Tibial nerve (tissue), 4 donors: Measurements from ENCODE around the gene RPL36. TPM values are rescaled to one million over a fixed set of nuclear protein-coding genes. Genes with fewer than 3 reads are reported as not detected.
A peak's percentile ranks its signal among the peaks of the same experiment; 100 is the strongest.
"Not testable (repeated sequence)": the region's sequence is repeated elsewhere in the genome, so short reads cannot be mapped to it uniquely, and the experiment has no call there.

Experiments
- DNase-seq, 2 donors: peaks; one replicate each; pipeline ENCODE4 v3.0.0-alpha.2; 2019; ENCODE audit warnings: low spot score in 2 of 2
- H3K27ac ChIP-seq, 4 donors: fragments of 200-600 bp; sonication (generic) in 3 of 4; one replicate each; pipeline ENCODE4 v1.5.1; 2017 to 2019; ENCODE audit warnings: mild to moderate bottlenecking in 1 of 4
- H3K27me3 ChIP-seq, 2 donors: fragments of 200-600 bp; sonication (generic) in 1 of 2; one replicate each; pipeline versions ENCODE4 v1.5.1 to v1.6.0; 2017 to 2019
- H3K36me3 ChIP-seq, 3 donors: fragments of 200-600 bp; sonication (generic); one replicate each; pipeline ENCODE4 v1.5.1; 2018 to 2019
- H3K4me1 ChIP-seq, 4 donors: fragments of 200-600 bp; sonication (generic) in 3 of 4; one replicate each; pipeline ENCODE4 v1.5.1; 2017 to 2019
- H3K4me3 ChIP-seq, 4 donors: fragments of 200-600 bp; sonication (generic) in 3 of 4; one replicate each; pipeline ENCODE4 v1.5.1; 2017 to 2019; ENCODE audit warnings: mild to moderate bottlenecking in 1 of 4, moderate library complexity in 1 of 4
- H3K9me3 ChIP-seq, 4 donors: fragments of 200-600 bp; sonication (generic) in 3 of 4; one replicate each; pipeline ENCODE4 v1.5.1; 2017 to 2019
- EP300 ChIP-seq, 2 donors: sonication (generic); formaldehyde crosslinking; IDR thresholded peaks; one replicate each; pipeline ENCODE4 v1.6.1; 2017; ENCODE audit warnings: antibody characterized with exemption in 2 of 2, mild to moderate bottlenecking in 1 of 2
- POLR2A ChIP-seq, 2 donors: fragments of 450-650 bp; IDR thresholded peaks; one replicate each; pipeline ENCODE4 v1.6.1; 2017; ENCODE audit warnings: antibody characterized with exemption in 2 of 2, mild to moderate bottlenecking in 2 of 2, moderate library complexity in 2 of 2
- WGBS, 2 donors: methylation state at CpG; one replicate each; pipeline ENCODE4 v1.1.5; 2018; 5-methylcytosine and 5-hydroxymethylcytosine counted together
- total RNA-seq, 4 donors: library from RNA; depleted of rRNA; stranded (reverse); fragments of >200 nt; gene quantifications; one replicate each; pipeline ENCODE4 v1.1.0, GENCODE V29; 2016
- TF ChIP-seq, protein P1 (sequence below), 5 experiments: fragments of 200-600 bp in 3 of 5; fragments of 450-650 bp in 2 of 5; sonication (generic) in 3 of 5; IDR thresholded peaks; one replicate each; pipeline ENCODE4 v1.5.1; 2016 to 2019; ENCODE audit warnings: antibody characterized with exemption in 5 of 5, mild to moderate bottlenecking in 3 of 5, moderate library complexity in 2 of 5

The RPL36 gene
- total RNA-seq, 4 donors from 2014 or later, result 552 to 780 (median 644) TPM

GRCh38 chr19:5718579-5719273 is 28.6 kb downstream of the RPL36 start:
- TF ChIP-seq POLR2A (IDR thresholded peaks at IDR 0.05), result no peak
- TF ChIP-seq, protein P1, sequence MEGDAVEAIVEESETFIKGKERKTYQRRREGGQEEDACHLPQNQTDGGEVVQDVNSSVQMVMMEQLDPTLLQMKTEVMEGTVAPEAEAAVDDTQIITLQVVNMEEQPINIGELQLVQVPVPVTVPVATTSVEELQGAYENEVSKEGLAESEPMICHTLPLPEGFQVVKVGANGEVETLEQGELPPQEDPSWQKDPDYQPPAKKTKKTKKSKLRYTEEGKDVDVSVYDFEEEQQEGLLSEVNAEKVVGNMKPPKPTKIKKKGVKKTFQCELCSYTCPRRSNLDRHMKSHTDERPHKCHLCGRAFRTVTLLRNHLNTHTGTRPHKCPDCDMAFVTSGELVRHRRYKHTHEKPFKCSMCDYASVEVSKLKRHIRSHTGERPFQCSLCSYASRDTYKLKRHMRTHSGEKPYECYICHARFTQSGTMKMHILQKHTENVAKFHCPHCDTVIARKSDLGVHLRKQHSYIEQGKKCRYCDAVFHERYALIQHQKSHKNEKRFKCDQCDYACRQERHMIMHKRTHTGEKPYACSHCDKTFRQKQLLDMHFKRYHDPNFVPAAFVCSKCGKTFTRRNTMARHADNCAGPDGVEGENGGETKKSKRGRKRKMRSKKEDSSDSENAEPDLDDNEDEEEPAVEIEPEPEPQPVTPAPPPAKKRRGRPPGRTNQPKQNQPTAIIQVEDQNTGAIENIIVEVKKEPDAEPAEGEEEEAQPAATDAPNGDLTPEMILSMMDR (IDR thresholded peaks at IDR 0.05), result no peak
- no peak for TF ChIP-seq EP300 (IDR thresholded peaks at IDR 0.05)
- H3K27me3 ChIP-seq, result no peaks in the 10 kb centered on the region
- peak overlapping the region; percentile 80 to 95 (median 91) for H3K4me3 ChIP-seq
- peak overlapping the region in 3 of 4 donors; percentile 86 to 97 (median 95) for H3K27ac ChIP-seq
- H3K4me1 ChIP-seq, result peaks cover 0 to 38% (median 18%) of the 10 kb centered on the region in 4 donors
- WGBS, 2 donors, result 26 to 32% methylated on average over 11 of the region's 11 CpGs
- DNase-seq, result no peak
- peaks cover 0 to 11% (median 0%) of the 10 kb centered on the region in 3 donors for H3K36me3 ChIP-seq
- no peaks in the 10 kb centered on the region for H3K9me3 ChIP-seq

GRCh38 chr19:5719274-5719960 is 29.3 kb downstream of the RPL36 start:
- peak overlapping the region; percentile 80 to 95 (median 91) for H3K4me3 ChIP-seq
- H3K36me3 ChIP-seq, result peaks cover 0 to 5% (median 0%) of the 10 kb centered on the region in 3 donors
- TF ChIP-seq, protein P1 (IDR thresholded peaks at IDR 0.05), result no peak
- no peak for TF ChIP-seq EP300 (IDR thresholded peaks at IDR 0.05)
- TF ChIP-seq POLR2A (IDR thresholded peaks at IDR 0.05), result no peak
- no peaks in the 10 kb centered on the region for H3K9me3 ChIP-seq
- WGBS, 2 donors, result 0 to 1% methylated on average over 34 of the region's 58 CpGs
- no peaks in the 10 kb centered on the region for H3K27me3 ChIP-seq
- peaks cover 0 to 38% (median 18%) of the 10 kb centered on the region in 4 donors for H3K4me1 ChIP-seq
- H3K27ac ChIP-seq, result peak overlapping the region; percentile 86 to 97 (median 94)
- DNase-seq, result no peak

DNA sequence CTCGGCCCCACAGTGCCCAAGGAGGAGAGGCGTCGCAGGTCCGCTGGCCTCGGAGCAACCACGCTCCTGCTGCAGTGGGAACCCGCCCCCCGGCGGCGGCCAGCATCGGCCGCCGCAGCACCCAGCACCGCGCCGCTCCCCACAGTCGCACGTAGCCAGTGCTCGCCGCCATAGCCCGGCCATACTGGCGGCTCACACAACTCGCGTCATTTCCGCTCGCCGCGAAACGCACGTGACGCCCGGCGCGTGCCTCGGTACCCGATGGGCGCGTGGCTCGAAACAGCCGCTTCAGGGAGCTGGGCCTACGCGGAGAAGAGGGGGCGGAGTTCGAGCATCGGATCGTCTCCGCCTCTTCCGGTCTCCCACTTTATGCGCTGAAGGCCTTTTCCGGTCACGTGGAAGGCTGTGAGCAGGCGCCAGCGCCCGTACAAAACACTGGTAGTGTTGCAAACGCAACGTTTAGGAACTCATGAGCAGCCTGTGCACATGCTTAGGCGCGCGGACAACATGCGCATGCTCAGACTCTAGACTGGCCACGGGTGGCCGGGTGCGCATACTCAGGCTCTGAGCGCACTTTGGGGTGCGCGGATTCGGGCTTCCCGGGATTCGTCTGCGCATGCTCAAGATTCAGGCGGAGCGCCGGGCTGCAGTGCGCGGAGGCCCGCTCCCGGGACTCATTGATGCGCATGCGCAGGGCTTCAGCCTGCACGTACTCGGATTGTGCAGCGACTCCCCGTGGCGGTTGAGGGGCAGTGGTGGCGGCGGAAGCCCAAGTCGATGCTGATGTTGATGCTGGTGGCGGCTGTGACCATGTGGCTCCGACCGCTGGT is 30.1 kb downstream of the RPL36 start, which contains the start of the genes CATSPERD and LONP1:
Gene CATSPERD, plus strand, starts transcription at position 677 of the 830 bp plus-strand sequence. Its CDS starts 101 bp downstream, at position 778.
Gene LONP1, minus strand, starts transcription at position 186 of the 830 bp plus-strand sequence. Its CDS starts 14 bp downstream, at position 172.
- H3K4me1 ChIP-seq, result peaks cover 0 to 38% (median 18%) of the 10 kb centered on the region in 4 donors
- H3K9me3 ChIP-seq, result no peaks in the 10 kb centered on the region
- TF ChIP-seq EP300 (IDR thresholded peaks at IDR 0.05) (peak; percentile 90 to 99), POLR2A (IDR thresholded peaks at IDR 0.05) (peak; percentile 67 to 69)
- TF ChIP-seq, protein P1 (IDR thresholded peaks at IDR 0.05), result peak; percentile 95 to 97 (median 95)
- H3K4me3 ChIP-seq, result peak within 1 kb of the TSS; percentile 80 to 95 (median 91)
- peaks cover 0 to 5% (median 0%) of the 10 kb centered on the region in 3 donors for H3K36me3 ChIP-seq
- H3K27ac ChIP-seq, result peak within 1 kb of the TSS; percentile 86 to 97 (median 94)
- DNase-seq, result peak; percentile 94 to 95
- H3K27me3 ChIP-seq, result no peaks in the 10 kb centered on the region
- 1 to 3% methylated on average over 28 to 71 of the region's 90 CpGs for WGBS, 2 donors

DNA sequence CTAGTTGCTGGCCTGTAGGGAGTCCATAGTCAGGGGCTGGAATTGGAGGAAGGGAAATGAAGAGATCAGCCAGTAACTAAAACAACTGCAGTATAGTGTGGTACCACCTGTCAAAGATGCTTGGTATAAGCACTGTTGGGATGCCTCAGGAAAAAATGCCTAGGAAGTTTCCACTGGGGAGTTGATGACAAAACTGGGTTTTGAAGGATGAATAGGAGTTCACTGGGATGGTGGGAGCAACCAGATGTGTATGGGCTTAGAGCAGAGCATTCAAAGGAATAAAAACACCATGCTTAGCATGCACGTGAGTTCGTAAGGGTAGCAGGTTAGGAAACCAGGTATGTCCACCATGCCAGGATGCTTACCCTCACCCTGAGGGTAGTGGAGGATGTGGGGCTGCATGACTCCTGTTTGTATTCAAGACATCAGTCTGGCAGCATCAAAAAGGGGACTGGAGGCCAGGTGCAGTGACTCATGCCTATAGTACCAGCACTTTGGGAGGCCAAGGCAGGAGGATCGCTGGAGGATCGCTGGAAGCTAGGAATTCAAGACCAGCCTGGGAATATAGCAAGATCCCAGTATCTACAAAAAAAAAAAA is 37.5 kb downstream of the RPL36 start:
- WGBS, 2 donors, result 96 to 98% methylated on average over 4 of the region's 4 CpGs
- H3K36me3 ChIP-seq, result no peaks in the 10 kb centered on the region
- H3K4me1 ChIP-seq, result no peaks in the 10 kb centered on the region
- DNase-seq, result no peak
- peaks cover 0 to 26% (median 3%) of the 10 kb centered on the region in 4 donors for H3K9me3 ChIP-seq
- TF ChIP-seq POLR2A (IDR thresholded peaks at IDR 0.05), result no peak
- TF ChIP-seq EP300 (IDR thresholded peaks at IDR 0.05), result no peak
- TF ChIP-seq, protein P1 (IDR thresholded peaks at IDR 0.05), result no peak
- H3K4me3 ChIP-seq, result no peak overlapping the region
- H3K27me3 ChIP-seq, result no peaks in the 10 kb centered on the region
- no peak overlapping the region for H3K27ac ChIP-seq

DNA sequence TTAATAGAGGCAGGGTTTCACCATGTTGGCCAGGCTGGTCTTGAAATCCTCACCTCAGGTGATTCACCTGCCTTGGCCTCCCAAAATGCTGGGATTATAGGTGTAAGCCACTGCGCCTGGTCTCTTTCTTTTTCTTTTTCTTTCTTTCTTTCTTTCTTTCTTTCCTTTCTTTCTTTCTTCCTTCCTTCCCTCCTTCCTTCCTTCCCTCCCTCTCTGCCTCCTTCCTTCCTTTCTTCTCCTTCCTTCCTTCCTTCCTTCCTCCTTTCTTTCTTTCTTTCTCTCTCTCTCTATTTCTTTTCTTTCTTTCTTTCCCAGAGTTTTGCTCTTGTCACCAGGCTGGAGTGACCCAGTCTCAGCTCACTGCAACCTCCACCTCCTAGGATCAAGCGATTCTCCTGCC is 43.1 kb downstream of the RPL36 start:
- DNase-seq, H3K4me1 ChIP-seq, H3K36me3 ChIP-seq, H3K4me3 ChIP-seq, H3K27ac ChIP-seq, H3K27me3 ChIP-seq: not testable (repeated sequence)
- 77 to 81% methylated on average over 2 of the region's 2 CpGs for WGBS, 2 donors
- H3K9me3 ChIP-seq, result peaks cover 0 to 26% (median 3%) of the 10 kb centered on the region in 4 donors
